ENCODE measurements around the gene TMEM140.
"Not testable (repeated sequence)": the region's sequence is repeated elsewhere in the genome, so short reads cannot be mapped to it uniquely, and the experiment has no call there.

TMEM140 gene

DNA sequence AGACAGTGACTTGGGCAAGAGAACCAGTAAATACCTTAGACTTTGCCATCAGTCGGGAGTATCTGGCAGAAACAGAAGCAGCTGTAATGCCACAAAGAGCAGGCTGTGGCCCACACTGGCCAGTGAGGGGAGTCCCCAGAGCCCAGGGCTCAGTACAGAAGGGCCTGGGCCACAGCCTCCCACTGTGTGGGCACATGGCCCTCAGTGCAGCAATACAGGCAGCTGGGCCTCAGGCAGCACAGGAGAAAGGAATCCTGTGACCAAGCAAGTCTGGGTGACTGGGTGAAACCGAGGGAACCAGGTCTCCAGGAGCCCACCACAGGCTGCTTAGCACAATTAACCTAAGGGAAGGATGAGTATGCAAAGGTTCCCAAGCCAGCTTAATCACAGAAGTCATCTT lies 49.5 kb downstream of the TMEM140 start:
- DNase-seq: no peak

DNA sequence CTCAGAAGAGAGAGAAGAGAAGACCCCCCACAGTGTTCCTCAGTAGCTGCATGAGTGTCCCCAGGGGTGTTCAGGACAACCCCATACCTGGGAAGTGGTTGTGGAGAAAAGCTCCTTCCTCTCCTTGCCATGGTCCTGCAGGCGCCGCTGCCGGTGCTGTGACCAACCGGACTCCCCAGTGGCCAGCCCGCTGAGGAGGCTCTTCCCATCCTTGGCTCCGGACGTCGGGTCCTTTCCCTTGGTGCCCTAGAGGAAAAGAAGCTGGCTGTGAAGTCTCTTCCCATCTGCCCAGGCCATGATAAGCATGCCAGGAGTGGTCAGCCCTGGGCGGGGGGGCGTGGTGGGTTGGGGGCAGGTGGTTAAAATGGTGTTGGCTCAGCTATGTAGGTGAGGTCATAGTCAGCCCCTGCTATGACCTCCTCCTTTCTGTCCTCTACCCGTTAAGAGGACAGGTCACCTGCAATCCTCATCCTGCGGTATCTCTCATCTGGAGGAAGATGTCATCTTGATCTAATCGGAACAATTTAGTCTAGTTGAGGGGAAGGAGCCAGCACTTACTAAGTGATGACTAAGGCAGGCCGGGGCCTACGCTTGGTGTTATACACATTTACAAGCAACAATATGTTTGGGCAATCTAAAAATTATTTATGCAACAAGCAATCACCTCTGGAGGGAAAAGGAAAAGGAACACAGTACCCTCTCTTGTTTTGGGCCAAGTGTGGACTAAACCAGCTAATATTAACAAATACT lies 50.2 kb downstream of the TMEM140 start:
- no peak for DNase-seq

DNA sequence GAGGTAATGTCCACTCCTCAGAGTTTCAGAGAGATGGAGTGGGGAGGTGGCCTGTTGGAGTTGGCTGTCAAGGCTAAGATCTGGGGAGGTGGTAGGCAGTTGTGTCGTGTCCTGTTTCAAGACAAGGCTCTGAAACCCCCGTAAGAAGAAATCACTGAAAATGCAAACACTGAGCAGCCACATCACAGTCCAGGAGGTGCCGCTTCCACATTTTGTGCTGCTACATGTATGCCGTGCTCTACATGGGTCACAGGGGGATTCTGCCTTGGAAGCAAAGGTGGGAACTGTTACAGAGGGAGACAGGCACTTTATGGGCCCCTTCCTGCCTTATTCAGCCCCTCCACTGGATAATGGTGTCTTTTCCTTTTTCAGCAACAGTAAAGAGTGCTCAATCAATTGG lies 51.6 kb downstream of the TMEM140 start:
- DNase-seq: no peak

DNA sequence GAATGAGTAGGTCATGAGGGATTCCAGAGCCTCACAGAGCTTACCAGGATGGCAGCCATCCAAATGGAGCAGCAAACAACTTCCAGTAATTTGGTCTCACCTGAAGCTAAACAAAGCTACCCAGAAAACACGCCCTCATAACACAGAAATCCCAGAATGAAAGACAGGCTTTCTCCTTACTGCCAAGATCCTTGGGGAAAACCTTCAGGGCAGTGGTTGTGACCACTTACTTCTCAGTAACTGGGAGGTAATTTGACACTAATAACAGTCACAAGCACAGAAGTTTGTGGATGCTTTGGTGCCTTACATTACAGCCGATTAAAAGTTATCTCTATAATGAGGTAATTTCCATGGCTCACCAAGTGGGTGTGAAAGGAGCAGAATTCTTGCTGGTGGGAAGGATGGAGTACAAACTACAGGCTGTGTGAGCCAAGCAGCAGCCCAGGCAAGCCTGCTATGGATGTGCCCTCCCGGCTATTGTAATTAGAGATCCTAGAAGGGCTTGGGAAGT lies 53.0 kb downstream of the TMEM140 start:
- DNase-seq: no peak

DNA sequence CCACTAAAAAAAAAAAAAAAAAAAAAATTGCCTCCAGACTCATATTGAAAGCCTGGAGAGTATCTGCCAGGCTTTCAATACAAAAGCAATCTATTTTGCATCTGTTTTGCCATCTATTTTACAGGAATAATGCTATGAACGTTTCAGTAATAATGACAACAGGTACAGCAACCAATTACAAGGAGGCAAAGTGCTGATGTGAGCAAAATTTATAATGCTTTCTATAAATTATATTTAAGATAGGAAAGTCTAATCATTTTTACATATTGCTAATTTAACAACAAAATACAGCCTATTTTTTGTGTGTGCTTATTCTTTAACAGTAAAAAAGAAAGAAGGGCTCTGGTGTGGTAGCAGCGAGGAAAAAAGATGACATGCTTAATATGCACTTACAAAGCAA lies 53.5 kb downstream of the TMEM140 start:
- no peak for DNase-seq

DNA sequence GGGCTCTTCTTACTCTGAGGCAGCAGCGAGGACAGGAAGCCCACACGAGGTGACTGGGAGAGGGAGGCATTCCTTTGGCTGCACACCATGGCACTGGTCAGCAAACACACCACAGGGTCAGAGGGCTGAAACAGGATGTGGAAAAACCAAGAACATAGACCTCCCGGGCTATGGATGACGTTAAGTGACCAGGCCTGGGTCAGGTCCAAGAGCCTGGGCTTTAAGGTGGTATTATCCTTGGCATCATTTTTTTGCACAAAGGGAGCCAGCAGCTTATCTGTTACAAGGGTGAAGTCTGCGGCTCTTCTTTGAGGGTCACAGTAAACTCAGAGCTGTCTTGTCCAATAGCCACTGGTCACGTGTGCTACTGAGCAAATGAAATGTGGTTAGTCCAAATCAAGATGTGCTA lies 56.5 kb downstream of the TMEM140 start:
- DNase-seq: no peak

DNA sequence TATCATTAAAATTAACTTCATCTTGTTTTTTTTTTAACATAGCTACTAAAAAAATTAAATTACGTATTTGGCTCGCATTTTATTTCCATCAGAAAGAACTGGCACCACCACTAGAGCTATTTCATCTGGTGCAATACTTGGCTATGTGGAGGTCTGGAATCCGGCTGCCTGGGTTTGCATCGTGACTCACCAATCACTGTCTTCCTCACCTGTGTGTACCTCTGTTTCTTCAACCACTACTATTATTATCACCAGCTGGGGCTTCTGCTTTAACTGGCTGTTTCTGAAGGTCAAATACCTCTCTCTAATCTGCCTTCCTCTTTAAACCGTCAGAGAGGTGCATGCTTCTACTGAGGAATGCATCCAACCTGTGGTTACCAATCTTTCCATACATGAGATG lies 57.0 kb downstream of the TMEM140 start:
- DNase-seq: no peak

DNA sequence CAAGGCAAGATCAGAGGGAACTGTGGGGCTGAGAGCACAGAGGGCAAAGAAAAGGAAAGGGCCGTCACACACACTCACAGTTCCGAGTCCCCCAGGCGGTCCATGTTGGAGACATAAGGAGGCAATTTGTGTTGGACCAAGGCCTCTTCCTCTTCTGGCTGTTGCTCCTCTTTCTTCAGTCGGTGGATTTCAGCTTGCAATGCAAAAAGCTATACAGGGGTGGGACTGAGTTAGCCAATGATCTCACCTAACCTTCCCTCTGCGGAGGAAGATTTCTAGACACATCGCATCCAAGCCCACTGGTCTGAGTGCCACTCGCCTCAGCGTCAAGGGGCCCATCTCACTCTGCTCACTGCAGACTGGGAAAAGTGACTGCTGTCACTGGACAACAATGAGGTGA lies 58.0 kb downstream of the TMEM140 start:
- no peak for DNase-seq

DNA sequence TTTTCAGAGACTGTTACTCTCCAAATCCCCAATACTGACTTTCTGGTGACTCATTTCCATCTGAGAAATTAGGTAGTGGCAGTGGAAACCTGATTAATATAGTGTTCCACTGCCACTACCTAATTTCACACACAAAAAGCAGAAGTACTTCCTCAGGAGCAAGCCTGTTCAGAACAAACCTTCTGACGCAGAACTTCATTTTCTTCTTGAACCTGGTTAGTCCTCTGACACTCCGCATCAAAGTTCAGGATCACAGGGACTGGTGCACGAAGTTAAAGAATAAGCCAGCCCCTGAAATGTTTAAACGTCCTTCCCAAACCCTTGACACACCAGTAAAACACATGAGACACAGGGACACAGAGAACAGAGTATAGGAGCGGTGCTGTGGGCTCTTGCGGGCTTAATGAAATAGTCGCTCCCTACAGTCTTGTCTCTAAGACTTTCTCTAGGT lies 59.1 kb downstream of the TMEM140 start:
- DNase-seq: no peak

DNA sequence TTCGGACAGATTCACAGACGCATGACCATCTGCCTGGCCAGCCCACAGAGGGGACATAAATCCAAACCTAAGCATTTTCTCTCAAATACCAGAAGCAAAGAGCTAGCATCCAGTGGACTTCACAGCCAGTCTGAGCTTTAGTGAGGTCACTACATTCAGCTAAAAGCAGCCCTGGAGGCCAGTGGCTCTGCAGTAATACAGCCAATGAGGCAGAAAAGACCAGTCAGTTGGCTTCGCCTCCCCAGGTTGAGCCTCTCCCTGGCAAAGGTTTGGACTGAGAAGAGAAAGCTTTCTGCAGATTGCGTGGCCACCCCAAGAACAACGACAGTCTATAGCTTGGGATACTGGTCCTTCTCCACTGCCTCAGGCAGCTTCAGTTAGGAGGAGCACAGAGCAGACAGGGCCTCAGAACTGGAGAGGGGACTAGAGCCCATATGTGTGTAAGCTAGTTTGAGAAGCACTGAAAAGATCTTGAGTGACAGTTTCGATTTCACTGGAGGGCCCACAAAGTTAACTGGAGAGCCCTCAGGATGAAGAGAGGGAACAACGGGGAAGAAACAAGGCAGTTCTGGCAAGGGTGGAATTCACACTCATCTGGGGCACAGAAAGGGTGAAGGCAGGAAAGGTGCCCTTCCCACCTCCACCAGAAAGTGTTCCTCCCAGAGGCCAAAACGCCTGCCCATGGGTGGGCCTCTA lies 59.7 kb downstream of the TMEM140 start:
- DNase-seq: no peak

DNA sequence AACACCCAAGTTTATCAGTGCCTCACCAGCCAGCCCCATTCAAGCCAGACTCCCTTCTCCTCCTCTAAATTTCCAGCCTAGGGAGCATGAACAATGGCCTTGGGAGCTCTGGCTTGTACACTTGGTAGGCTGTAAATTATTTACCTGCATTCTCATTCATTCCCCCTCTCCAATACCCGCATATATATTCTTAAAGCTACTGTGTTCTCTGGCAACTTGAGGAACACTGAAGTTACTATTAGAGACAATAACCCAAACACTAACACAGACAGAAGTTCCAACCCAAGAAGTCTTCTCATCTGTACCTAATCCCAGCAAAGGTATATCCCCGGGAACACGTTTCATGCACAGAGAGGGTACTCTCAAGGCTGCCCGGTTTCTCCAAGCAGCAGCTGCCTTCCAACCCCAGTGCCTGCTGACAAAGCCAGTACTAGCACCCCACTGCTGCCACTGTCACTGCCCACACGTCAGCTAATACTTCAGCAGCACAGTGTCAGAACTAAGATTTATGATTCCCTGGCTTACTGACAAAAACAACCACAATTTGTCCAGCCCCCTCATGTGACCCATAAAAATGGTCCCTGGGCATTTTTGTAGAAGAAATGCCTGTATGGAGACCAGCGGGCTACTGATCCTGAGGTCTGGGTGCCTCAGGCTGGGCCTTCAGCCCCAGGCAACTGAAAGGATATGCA lies 60.4 kb downstream of the TMEM140 start:
- DNase-seq: no peak

DNA sequence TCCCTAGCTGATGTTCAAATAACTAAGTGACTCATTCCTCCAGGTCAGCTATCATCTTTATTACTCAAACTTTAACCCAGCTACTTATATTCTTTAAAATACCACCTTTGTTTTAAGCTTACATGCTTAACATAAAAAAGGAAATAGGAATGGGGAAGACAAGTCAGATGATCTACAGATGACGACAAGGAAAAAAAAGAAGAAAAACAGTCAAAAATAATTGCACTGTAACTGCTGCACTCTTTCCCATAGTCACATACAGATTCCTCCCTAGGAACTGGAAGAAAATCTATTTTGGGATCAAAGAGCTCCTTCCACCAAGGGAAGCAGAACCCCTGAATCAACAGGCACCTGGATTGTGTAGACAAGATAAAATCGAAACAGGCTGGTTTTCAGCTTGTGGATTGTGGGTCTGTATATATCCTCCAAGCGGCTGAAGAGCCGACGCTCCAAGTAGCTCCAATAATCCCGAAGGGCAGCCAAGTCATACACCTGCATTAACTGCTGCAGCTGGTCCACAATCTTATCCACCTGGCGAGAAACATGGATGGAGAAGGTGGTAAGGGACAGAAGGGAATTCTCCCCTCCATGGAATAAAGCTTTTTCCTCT lies 61.5 kb downstream of the TMEM140 start:
- no peak for DNase-seq

DNA sequence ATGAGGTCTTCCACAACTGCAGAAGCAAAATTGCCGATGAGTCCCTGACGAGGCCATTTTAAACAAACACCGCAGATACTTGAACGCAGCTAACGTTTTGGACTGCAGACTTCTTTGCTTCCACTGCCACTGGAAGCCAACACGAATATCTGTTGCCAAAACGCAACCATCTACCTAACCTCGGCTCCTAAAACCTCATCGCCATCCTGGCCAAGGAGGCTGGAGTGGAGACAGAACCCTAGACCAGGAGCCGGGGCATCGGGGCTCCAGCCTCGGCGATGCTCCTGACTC lies 63.0 kb downstream of the TMEM140 start:
- DNase-seq: no peak

DNA sequence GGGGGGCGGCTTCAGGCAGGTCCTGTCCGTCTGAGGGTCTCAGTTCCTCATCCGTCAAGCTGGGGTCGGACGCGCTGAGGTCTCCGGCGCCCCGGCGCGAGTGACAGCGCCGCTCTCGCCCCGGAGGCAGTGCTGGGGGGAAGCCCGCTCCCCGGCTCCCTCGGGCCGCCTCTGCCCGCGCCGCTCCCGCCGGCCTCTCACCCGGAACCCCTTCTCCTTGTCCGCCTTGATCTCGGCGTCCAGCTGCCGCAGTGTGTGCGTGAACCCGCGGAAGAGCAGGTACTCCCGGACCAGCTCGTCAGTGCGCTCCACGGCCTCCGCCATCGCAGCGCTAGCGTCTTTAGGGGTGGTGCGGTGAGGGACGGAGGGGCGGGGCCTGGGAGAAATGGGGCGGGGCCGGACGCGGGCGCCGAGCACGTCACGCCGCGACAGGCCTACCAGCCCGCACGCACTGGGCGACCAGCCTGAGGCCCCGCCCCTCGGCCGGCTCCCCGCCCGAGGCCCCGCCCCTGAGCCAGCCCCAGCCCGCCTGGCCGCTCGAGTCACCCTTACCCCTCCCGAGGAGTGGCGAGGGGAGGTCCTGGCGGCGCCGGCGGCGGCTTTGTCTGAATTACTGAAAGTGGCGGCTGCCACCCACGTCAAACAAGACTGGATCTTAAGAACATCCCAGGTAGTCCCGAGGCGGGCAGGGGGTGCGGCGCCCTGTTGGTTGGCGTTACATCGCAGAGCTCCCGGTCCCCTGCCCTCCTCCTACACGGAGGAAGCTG lies 63.5 kb downstream of the TMEM140 start, which contains the start of gene WDR91:
TSS of gene WDR91 (minus strand) at position 348 of the 767 bp plus-strand sequence. CDS start at position 324, 24 bp downstream.
- peak; percentile 97 for DNase-seq

DNA sequence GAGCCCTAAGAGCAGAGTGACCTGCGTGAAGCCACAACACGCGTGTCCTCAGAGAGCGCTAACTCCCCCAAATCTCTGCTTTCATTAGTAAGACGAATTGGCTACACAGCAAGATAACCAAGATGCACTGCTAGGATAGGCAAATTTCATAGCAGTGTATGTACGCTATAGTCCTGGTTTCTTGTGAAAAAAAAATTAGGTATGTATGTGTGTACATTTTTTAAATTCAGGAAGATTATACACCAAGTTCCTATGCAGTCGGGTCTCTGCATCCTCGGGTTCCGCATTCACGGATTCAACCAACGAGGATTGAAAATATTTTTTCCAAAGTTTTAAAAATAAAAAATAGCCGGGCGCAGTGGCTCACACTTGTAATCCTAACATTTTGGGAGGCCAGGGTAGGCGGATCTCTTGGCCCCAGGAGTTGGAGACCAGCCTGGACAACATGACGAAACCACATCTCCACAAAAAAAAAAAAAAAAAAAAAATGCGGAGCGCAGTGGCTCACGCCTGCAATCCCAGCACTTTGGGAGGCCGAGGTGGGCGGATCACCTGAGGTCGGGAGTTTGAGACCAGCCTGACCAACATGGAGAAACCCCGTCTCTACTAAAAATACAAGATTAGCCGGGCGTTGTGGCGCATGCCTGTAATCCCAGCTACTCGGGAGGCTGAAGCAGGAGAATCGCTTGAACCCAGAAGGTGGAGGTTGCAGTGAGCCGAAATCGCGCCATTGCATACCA lies 64.2 kb downstream of the TMEM140 start:
- not testable (repeated sequence) for DNase-seq

DNA sequence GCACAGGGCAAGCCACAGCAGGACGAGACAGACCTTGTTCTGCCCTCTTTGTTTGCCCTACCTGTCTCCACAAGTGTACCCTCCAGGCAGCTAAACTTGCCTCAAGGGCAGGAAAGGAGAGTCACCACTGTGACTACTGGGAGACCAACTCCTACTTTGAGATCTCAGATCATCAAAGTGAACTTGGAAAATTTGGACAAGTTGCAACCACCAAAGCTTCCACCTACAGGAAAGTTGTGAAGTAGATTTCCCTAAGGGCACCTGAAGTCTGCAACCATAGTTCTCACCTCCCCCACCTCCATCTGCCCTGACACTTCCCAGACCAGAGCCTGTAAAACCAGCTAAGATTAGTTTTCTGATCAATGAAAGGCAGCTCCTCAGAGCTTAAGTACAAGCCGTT lies 66.0 kb downstream of the TMEM140 start:
- no peak for DNase-seq

DNA sequence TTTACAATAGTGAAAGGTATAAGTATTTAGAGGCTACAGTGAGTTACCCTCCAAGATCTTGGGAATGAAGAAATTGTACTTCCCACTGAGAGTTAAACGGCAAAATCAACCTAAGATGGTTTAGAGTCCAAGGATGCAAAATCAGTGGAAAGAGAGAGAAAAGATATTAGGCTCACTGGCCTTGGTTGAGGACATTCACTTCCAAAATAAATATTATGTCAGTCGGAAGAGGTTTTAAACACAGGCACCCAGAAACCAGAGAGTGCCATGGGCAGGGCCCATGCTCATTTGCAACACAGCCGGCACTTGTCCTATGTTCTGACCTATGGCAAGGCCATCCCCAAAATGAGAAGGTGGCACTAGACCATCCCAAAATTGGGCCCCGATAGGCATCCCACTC lies 67.3 kb downstream of the TMEM140 start:
- DNase-seq: no peak

DNA sequence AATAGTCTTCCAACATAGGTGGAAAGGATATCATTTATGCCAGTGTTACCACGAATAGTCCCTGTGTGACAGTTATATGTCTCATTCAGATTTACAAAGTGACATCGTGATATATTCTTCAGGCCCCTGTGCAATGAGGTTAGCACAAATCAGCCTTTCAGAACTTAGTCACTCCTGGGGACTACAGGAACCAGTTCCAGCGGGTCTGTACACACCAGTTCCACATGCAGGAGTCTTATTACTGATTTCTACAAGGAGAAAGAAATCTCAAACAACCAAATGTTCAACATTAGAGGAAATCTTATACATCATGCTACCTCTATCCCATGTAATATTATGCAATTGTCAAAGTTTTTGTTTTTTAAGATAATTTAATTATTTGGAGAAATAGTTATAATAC lies 67.8 kb downstream of the TMEM140 start:
- no peak for DNase-seq
